ENCODE measurements around the gene GMDS. TPM values are rescaled to one million over a fixed set of nuclear protein-coding genes. Genes with fewer than 3 reads are reported as not detected.

Gene GMDS
- total and polyA plus RNA-seq, 2 donors (not counting 1 experiment from before 2014, with no cell fraction given) = 11.5 to 16.4 TPM

- peaks cover 75% of the 10 kb centered on the region for H3K27me3 Mint-ChIP-seq
Measured at GRCh38 chr6:1601158-1602048, 644.0 kb downstream of the GMDS start.

More at GRCh38 chr6:1601158-1602048, 644.0 kb downstream of the GMDS start:
- Histone ChIP-seq H3K4me2 (replicated peaks; ENCODE audit: low read depth, low read length, poor library complexity, severe bottlenecking) (no peak overlapping the region), H3K27me3 (replicated peaks in 1 of 4; ENCODE audit: control extremely low read depth in 1 of 4, control insufficient read depth in 3 of 4, insufficient read depth in 4 of 4, low read length in 3 of 4) (peaks cover 0 to 70% (median 49%) of the 10 kb centered on the region in 4 experiments), H3K79me2 (ENCODE audit: control insufficient read depth, insufficient read depth, low read length) (no peaks in the 10 kb centered on the region), H3K4me1 (ENCODE audit: control insufficient read depth in 2 of 2, insufficient read depth in 2 of 2, low read length in 2 of 2) (peaks cover 22 to 25% of the 10 kb centered on the region in 2 donors), H3K27ac (ENCODE audit: low read length in 2 of 2) (no peak overlapping the region), H3K9ac (ENCODE audit: low read length) (no peak overlapping the region), H4K20me1 (ENCODE audit: control insufficient read depth, insufficient read depth, low read length, poor library complexity, severe bottlenecking) (no peaks in the 10 kb centered on the region), H3K36me3 (replicated peaks in 1 of 2; ENCODE audit: control extremely low read depth in 1 of 2, control insufficient read depth in 1 of 2, extremely low read depth in 1 of 2, insufficient read depth in 2 of 2, low read length in 1 of 2) (no peaks in the 10 kb centered on the region), H2AFZ (ENCODE audit: insufficient read depth, low read depth, low read length, poor library complexity, severe bottlenecking) (no peak overlapping the region), H3K4me3 (ENCODE audit: control extremely low read depth in 1 of 5, extremely low read depth in 1 of 5, insufficient read depth in 1 of 5, low read depth in 2 of 5, low read length in 4 of 5) (no peak overlapping the region), H3K9me3 (ENCODE audit: control extremely low read depth in 1 of 3, control insufficient read depth in 2 of 3, insufficient read depth in 1 of 3, low read length in 2 of 3) (peaks cover 0 to 10% (median 2%) of the 10 kb centered on the region in 3 donors)
- no peak overlapping the region for H3K4me3 Mint-ChIP-seq
- H3K4me1 Mint-ChIP-seq = peaks cover 10% of the 10 kb centered on the region
- 25% methylated on average over 57 of the region's 60 CpGs for WGBS (ENCODE audit: insufficient coverage)
- ChIA-PET CTCF (interaction anchor here (0.7 to 10.4 kb wide), 11 partner anchors 503 to 1150 kb away, joined by 3 to 143 read pairs (median 4); no protein-coding TSS in a partner anchor), POLR2A (no interaction called here)
- ATAC-seq (ENCODE audit: low read depth) = no peak
- intact Hi-C loops (cut with micrococcal nuclease) = no loop called here
- DNase-seq = no peak
- no peaks in the 10 kb centered on the region for H3K9me3 Mint-ChIP-seq (ENCODE audit: insufficient read depth)
- H3K27ac Mint-ChIP-seq = no peak overlapping the region
- TF ChIP-seq CTCF (IDR thresholded peaks at IDR 0.05) = no peak
- no peak for TF ChIP-seq EZH2 (IDR thresholded peaks at IDR 0.05; ENCODE audit: borderline replicate concordance, insufficient read depth, low read depth, low read length, poor library complexity, severe bottlenecking)
